ENCODE data around the gene SYNPO.

SYNPO gene

GRCh38 chr5:150659360-150660107, 19.1 kb downstream of the SYNPO start:
- no peak for DNase-seq

GRCh38 chr5:150660108-150660831, 19.8 kb downstream of the SYNPO start:
- no peak for DNase-seq

GRCh38 chr5:150661086-150661485, 20.6 kb downstream of the SYNPO start, which contains the start of gene MYOZ3:
MYOZ3 (plus strand) TSS chr5:150661251; CDS start chr5:150662942, 1,691 bp downstream.
- no peak for DNase-seq

GRCh38 chr5:150661821-150662596, 21.5 kb downstream of the SYNPO start:
- DNase-seq = no peak

- DNase-seq = no peak
Measured at GRCh38 chr5:150662731-150663516, 22.5 kb downstream of the SYNPO start.

- DNase-seq = no peak
Measured at GRCh38 chr5:150663936-150664335, 23.5 kb downstream of the SYNPO start.

- no peak for DNase-seq
Measured at GRCh38 chr5:150665044-150665443, 24.6 kb downstream of the SYNPO start.

DNA sequence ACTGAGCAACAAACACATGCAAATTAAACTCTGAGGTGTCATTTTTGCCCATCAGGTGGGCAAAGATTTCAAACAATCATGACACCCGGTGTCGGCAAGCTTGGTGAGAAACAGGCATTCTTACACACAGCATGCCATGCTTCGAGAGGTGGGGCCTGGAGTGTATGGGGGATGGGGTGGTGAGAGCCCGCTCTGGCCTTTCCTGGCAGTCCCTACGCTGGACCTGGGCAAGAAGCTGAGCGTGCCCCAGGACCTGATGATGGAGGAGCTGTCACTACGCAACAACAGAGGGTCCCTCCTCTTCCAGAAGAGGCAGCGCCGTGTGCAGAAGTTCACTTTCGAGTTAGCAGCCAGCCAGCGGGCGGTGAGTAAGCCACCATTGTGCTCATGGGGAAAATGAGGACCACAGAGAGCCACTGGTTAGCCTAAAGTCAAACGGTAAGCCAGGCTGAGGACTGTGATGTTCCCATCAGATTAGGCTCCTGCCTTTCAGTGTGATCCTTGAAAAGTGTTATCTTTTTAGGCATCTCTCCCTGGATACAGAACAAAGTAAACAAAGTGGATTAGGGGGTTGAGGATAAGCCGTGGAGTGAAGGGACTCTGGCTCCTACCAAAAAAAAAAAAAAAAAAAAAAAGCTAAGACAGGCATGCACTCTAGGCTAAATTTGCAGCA, 30.0 kb downstream of the SYNPO start:
- DNase-seq = no peak

- no peak for DNase-seq
Measured at GRCh38 chr5:150670948-150671310, 30.5 kb downstream of the SYNPO start.

DNA sequence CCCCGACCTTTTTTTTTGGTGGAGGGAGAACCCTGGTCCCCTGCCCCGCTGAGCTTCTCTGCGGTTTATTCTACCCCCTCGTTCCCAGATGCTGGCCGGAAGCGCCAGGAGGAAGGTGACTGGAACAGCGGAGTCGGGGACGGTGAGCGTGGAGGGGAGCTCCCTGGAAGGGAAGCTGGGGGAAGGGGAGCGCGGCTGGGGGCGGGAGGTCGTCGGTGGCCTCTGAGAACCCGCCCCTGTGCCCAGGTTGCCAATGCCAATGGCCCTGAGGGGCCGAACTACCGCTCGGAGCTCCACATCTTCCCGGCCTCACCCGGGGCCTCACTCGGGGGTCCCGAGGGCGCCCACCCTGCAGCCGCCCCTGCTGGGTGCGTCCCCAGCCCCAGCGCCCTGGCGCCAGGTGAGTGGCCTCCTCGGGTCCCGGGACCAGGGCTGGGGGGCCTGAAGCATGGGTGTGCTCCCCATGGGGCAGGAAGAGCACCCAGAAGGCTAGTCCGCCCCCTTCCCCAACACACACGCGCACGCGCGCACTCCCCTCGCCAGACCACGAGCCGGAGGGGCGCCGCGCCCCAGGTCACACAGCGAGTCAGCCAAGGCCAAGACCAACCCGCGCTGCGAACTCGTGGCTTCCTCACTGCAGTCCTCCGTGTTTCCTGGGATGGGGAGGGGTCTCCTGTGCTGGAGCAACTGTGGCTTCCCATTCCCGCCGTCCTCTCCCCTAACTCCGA, 31.2 kb downstream of the SYNPO start:
- DNase-seq = no peak

GRCh38 chr5:150672237-150672883, 31.9 kb downstream of the SYNPO start:
- DNase-seq = no peak

DNA sequence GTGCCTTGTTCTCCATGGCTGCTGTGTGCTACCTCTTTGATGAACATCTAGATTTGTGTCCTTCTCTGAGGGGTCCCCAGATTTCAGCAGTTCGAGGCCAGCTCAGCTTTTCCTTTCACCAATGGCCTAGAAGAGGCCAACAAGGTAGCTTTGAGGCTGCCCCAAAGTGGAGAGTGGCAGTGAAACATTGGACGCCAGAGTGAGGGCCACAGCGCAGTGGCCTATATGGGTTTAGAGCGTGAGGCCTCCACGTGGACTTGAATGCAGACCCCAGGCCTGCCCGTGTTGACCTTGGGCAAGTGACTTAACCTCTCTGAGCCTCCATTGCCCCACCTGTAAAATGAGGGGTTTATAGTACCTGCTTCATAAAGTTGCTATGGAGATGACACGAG, 32.4 kb downstream of the SYNPO start:
- no peak for DNase-seq

DNA sequence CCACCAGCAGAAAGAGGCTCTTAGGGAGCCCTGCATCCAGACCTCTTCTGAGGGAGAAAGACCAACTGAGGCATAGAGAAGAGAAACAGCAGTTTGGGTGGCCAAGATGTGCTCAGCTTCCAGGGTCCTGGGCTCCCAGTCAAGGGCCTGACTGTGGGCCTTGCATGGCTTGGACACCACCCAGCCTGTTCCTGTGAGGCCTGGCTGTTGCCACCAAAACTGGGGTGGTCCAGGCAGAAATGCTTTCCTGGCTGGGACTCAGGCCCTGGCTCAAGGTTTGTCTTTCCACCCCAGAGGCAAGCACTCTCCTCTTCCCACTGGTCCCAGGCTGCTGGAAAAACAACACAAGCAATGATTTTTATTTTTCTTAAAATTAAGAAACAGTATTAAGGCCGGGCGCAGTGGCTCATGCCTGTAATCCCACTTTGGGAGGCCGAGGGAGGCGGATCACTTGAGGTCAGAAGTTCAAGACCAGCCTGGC, 33.9 kb downstream of the SYNPO start:
- DNase-seq = no peak

DNA sequence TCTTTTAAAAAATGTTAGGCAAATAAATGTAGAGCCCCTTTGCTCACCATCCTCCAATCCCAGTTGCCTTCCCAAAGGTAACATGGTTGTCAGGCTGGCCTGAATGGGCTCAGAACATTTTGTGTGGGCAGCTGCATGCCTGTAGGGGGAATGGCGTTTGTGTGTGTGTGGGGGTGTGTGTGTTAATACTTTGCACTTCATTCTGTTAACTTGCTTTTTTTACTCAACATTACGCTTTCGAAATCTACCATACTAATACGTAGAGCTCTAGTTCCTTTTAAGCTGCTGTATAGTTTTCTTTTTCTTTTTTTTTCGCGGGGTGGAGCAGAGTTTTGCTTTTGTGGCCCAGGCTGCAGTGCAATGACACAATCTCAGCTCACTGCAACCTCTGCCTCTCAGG, 34.6 kb downstream of the SYNPO start:
- DNase-seq = no peak

- no peak for DNase-seq
Measured at GRCh38 chr5:150676578-150676977, 36.1 kb downstream of the SYNPO start.

DNA sequence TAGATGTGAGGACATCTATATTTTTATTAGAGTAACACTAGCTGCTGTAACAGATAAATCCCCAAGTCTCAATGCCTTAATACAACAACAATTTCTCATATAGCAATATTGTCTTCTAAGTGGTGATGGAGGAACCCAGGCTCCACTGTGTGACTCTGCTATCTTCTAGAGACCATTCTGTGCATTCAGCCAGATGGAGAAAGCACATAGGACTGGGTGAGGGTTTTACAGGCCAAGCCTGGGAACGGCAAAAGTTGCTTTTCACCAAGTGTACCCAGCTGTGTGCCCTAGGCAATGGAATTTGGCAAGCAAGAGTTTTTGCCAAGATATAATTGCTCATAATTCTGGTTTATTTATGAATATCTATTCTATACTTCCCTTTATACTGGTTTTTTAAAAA, 48.7 kb downstream of the SYNPO start:
- DNase-seq = no peak

DNA sequence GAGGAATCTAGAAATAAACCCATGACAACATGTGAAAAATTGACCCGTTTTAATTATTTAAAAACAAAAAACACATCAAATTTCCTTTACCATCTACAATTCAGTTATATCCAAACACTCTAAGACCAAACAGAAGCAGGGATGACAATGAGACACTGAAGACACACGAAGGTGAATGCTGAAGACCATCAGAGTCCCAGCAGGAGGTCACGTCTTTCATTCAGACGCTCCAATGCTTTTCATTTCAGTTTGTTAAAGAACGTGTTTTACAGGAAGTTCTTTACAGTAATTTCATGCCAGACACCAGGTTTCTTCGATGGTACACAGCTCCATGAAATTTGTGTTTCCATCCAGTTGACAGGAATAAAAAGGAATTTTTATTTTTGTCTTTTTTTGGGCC, 50.3 kb downstream of the SYNPO start:
- DNase-seq = no peak

GRCh38 chr5:150692276-150692675, 51.8 kb downstream of the SYNPO start:
- no peak for DNase-seq

DNA sequence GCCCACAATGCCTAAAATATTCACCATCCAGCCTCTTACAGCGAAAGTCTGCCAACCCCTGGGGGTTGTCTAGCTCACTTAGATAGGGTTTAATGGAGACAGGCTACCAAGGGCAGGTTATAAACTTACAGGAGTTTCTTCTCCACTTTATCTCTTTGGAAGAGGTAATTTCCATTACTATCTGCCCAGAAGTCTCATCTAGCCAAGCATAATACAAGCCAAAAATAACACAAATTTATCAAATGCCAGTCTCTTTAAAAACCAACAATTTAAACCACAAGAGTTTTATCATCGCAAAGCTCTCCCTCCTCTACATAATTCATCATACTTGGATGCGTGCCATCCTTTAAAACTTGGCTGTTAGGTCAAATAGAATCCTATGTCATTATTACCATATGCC, 54.2 kb downstream of the SYNPO start:
- peak; percentile 9 for DNase-seq

DNA sequence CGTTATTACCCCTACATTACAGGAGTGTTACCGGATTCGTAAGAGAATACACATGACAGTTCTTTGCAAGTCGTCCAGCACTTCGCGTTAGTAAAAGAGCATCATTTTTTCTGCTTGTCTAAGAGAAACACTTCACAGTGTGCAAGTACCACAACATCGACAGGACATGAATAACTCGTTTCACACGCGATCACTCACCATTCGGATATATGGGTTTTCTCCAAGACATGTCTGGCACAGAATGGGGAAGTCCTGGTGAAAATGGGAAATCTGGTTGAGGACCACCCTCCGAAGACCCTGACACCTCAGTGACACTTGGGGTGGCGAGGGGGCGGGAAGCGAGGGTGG, 59.8 kb downstream of the SYNPO start:
- no peak for DNase-seq

Data from amniotic stem cell (primary cell).